OCI-LY1 (cell line): ENCODE results near the gene PSMD3.

Source experiments
- H2AFZ ChIP-seq: fragments of 200-600 bp; sonication (generic), shearing (Covaris generic); 2 replicates; pipeline ENCODE4 v1.6.0; 2014; ENCODE audit warnings: antibody characterized with exemption, mild to moderate bottlenecking, low read length
- H3F3A ChIP-seq: fragments of 200-600 bp; sonication (generic), shearing (Covaris generic); 2 replicates; pipeline ENCODE4 v1.6.0; 2014; ENCODE audit warnings: mild to moderate bottlenecking, antibody characterized with exemption, low read length, moderate library complexity; ENCODE audit not compliant: insufficient read depth
- H3K27ac ChIP-seq: fragments of 200-600 bp; sonication (generic); 2 replicates; pipeline ENCODE4 v1.5.1; 2014; ENCODE audit warnings: low read length, mixed run types, mild to moderate bottlenecking, low read depth; ENCODE audit not compliant: poor library complexity, severe bottlenecking
- H3K27me3 ChIP-seq: fragments of 200-600 bp; sonication (generic); 2 replicates; pipeline ENCODE4 v1.6.0; 2014; ENCODE audit warnings: antibody characterized with exemption, mild to moderate bottlenecking, low read length, moderate library complexity; ENCODE audit not compliant: insufficient read depth
- H3K36me3 ChIP-seq: fragments of 200-600 bp; sonication (generic); 2 replicates; pipeline ENCODE4 v1.6.1; 2014; ENCODE audit warnings: mild to moderate bottlenecking, antibody characterized with exemption, low read length, moderate library complexity, mixed read lengths; ENCODE audit not compliant: insufficient read depth
- H3K4me1 ChIP-seq: fragments of 200-600 bp; sonication (generic); 2 replicates; pipeline ENCODE4 v1.5.1; 2014; ENCODE audit warnings: mild to moderate bottlenecking, low read length, moderate library complexity; ENCODE audit not compliant: insufficient read depth, severe bottlenecking
- H3K4me2 ChIP-seq: fragments of 200-600 bp; sonication (generic), shearing (Covaris generic); 2 replicates; pipeline ENCODE4 v1.6.1; 2014; ENCODE audit warnings: low read length
- H3K4me3 ChIP-seq: fragments of 200-600 bp; sonication (generic); 2 replicates; pipeline ENCODE4 v1.5.1; 2014; ENCODE audit warnings: low read length, low read depth, mild to moderate bottlenecking, mixed read lengths; ENCODE audit not compliant: poor library complexity, severe bottlenecking
- H3K79me2 ChIP-seq: fragments of 200-600 bp; shearing (Covaris generic); 2 replicates; pipeline ENCODE4 v1.6.1; 2016; ENCODE audit warnings: mixed run types, low read length, mixed read lengths; ENCODE audit not compliant: insufficient read depth
- H3K9ac ChIP-seq: fragments of 200-600 bp; sonication (generic), shearing (Covaris generic); 2 replicates; pipeline ENCODE4 v1.6.1; 2014; ENCODE audit warnings: mild to moderate bottlenecking, low read length, mixed read lengths
- H3K9me2 ChIP-seq: fragments of 200-600 bp; sonication (generic), shearing (Covaris generic); 2 replicates; pipeline ENCODE4 v1.6.1; 2014; ENCODE audit warnings: low read depth, mild to moderate bottlenecking, low read length, mixed read lengths
- H3K9me3 ChIP-seq: fragments of 200-600 bp; shearing (Covaris generic); 2 replicates; pipeline ENCODE4 v1.6.1; 2014; ENCODE audit warnings: low read length, mixed read lengths
- H4K20me1 ChIP-seq: fragments of 200-600 bp; sonication (generic), shearing (Covaris generic); 2 replicates; pipeline ENCODE4 v1.6.0; 2016; ENCODE audit warnings: mild to moderate bottlenecking, low read length; ENCODE audit not compliant: insufficient read depth
- EZH2 ChIP-seq: fragments of 200-600 bp; sonication (generic), shearing (Covaris generic); IDR thresholded peaks from 2 replicates; pipeline ENCODE4 v1.8.0; 2017; ENCODE audit warnings: borderline replicate concordance, mixed run types, mild to moderate bottlenecking, antibody characterized with exemption, low read length, moderate library complexity, mixed read lengths
- TF ChIP-seq, protein P1 (sequence below): fragments of 200-600 bp; sonication (generic), shearing (Covaris generic); IDR thresholded peaks from 2 replicates; pipeline ENCODE4 v1.5.1; 2017; ENCODE audit warnings: mild to moderate bottlenecking, antibody characterized with exemption, low read length, moderate library complexity, mixed read lengths

Gene PSMD3

DNA sequence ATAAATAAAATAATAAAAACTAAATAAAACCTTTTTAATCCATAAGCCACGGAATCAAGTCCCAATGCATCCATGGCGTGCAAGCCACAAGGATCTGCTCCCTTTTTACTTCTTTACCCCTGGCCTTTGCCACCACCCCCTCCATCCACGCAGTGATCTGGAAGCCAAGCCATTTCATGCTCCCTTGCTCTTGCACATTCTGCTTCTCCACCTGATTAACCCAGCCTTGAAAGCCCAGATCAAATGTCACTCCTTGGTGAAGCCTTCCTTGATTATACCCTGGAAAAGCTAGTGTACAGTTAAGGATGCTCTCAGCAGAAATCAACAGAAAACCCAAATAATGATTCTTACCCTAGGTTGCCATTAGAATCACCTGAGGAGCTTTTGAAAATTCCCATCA, 43.2 kb upstream of the PSMD3 start:
- no peaks in the 10 kb centered on the region for H3K27me3 ChIP-seq
- no peaks in the 10 kb centered on the region for H3K79me2 ChIP-seq
- no peak overlapping the region for H3K4me3 ChIP-seq
- no peak overlapping the region for H3K9ac ChIP-seq
- H3K4me1 ChIP-seq = peaks cover 40% of the 10 kb centered on the region
- no peaks in the 10 kb centered on the region for H3K9me3 ChIP-seq
- H3K27ac ChIP-seq = peak overlapping the region; percentile 59
- no peaks in the 10 kb centered on the region for H4K20me1 ChIP-seq
- H3K36me3 ChIP-seq = no peaks in the 10 kb centered on the region
- no peaks in the 10 kb centered on the region for H3K9me2 ChIP-seq
- TF ChIP-seq EZH2 = no peak
- H2AFZ ChIP-seq = no peak overlapping the region
- H3F3A ChIP-seq = no peaks in the 10 kb centered on the region
- H3K4me2 ChIP-seq = no peak overlapping the region

DNA sequence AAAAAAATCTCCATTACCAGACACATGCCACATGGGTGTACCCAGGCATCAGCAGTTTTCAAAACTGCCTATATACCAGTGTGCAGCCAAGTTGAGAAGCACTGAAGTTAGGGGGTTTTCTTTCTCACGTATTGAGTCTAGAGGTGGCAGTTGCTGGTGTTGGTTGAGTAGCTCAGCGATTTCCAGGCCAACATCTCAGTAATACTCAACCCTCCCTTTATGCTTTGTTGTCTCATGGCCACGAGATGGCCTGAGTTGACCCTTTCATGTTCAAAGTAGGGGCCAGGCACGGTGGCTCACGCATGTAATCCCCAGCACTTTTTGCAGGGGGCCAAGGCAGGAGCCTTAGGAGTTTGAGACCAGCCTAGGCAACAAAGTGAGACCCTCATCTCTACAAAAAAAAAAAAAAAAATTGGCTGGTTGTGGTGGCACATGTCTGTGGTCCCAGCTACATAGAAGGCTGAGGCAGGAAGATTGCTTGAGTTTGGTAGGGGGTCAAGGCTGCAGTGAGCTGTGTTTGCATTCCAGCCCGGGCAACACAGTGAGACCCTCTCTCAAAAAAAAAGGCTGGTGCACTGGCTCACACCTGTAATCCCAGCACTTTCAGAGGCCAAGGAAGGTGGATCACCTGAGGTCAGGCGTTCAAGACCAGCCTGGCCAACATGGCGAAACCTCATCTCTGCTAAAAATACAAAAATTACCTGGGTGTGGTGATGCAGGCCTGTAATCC, 42.3 kb upstream of the PSMD3 start:
- H3K4me3 ChIP-seq = no peak overlapping the region
- no peaks in the 10 kb centered on the region for H4K20me1 ChIP-seq
- H3K9me2 ChIP-seq = no peaks in the 10 kb centered on the region
- no peaks in the 10 kb centered on the region for H3K79me2 ChIP-seq
- no peaks in the 10 kb centered on the region for H3K9me3 ChIP-seq
- H3K27me3 ChIP-seq = no peaks in the 10 kb centered on the region
- H3K36me3 ChIP-seq = no peaks in the 10 kb centered on the region
- no peak for TF ChIP-seq EZH2
- TF ChIP-seq, protein P1, sequence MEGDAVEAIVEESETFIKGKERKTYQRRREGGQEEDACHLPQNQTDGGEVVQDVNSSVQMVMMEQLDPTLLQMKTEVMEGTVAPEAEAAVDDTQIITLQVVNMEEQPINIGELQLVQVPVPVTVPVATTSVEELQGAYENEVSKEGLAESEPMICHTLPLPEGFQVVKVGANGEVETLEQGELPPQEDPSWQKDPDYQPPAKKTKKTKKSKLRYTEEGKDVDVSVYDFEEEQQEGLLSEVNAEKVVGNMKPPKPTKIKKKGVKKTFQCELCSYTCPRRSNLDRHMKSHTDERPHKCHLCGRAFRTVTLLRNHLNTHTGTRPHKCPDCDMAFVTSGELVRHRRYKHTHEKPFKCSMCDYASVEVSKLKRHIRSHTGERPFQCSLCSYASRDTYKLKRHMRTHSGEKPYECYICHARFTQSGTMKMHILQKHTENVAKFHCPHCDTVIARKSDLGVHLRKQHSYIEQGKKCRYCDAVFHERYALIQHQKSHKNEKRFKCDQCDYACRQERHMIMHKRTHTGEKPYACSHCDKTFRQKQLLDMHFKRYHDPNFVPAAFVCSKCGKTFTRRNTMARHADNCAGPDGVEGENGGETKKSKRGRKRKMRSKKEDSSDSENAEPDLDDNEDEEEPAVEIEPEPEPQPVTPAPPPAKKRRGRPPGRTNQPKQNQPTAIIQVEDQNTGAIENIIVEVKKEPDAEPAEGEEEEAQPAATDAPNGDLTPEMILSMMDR = peak; percentile 26; the same call in 1 of the 2 replicates
- H3K4me2 ChIP-seq = no peak overlapping the region
- peak overlapping the region; percentile 59 for H3K27ac ChIP-seq
- no peak overlapping the region for H3K9ac ChIP-seq
- H2AFZ ChIP-seq = no peak overlapping the region
- no peaks in the 10 kb centered on the region for H3F3A ChIP-seq
- H3K4me1 ChIP-seq = peaks cover 40% of the 10 kb centered on the region

DNA sequence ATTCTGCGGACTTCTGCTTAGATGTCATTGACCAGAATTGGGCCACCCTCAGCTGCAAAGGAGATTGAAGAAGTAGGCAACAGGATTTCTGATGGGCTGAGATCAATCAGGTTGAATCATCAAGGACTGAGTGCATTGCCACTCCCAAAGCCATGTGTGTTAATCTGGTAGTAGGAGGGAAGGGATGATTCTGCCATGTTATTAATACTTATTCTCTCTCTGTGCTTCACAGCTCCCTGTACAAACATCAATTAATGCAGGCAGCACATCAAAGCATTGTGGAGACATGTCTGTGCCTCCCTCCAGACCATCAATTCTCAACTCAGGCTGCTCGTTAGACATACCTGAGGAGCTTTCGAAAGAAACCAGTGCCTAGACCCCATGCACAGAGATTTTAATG, 41.5 kb upstream of the PSMD3 start:
- Histone ChIP-seq H3K79me2 (no peaks in the 10 kb centered on the region), H3K36me3 (no peaks in the 10 kb centered on the region), H3F3A (no peaks in the 10 kb centered on the region), H2AFZ (no peak overlapping the region), H3K27me3 (no peaks in the 10 kb centered on the region), H4K20me1 (no peaks in the 10 kb centered on the region), H3K9me2 (no peaks in the 10 kb centered on the region), H3K9ac (no peak overlapping the region), H3K9me3 (no peaks in the 10 kb centered on the region), H3K27ac (peak overlapping the region; percentile 11), H3K4me3 (no peak overlapping the region), H3K4me2 (0 out of 2 replicates have a peak overlapping the region, but pooled peaks have one; percentile 13), H3K4me1 (peaks cover 35% of the 10 kb centered on the region)
- TF ChIP-seq, protein P1 = no peak
- TF ChIP-seq EZH2 = no peak
